ENCODE data around the gene STAT5A. TPM values are rescaled to one million over a fixed set of nuclear protein-coding genes. Genes with fewer than 3 reads are reported as not detected.
A peak's percentile ranks its signal among the peaks of the same experiment; 100 is the strongest.
"Not testable (repeated sequence)": the region's sequence is repeated elsewhere in the genome, so short reads cannot be mapped to it uniquely, and the experiment has no call there.

The STAT5A gene
- total RNA-seq (2014; rRNA removed; shearing (Covaris generic); ENCODE audit: low replicate concordance), result not detected in 2 replicates

DNA sequence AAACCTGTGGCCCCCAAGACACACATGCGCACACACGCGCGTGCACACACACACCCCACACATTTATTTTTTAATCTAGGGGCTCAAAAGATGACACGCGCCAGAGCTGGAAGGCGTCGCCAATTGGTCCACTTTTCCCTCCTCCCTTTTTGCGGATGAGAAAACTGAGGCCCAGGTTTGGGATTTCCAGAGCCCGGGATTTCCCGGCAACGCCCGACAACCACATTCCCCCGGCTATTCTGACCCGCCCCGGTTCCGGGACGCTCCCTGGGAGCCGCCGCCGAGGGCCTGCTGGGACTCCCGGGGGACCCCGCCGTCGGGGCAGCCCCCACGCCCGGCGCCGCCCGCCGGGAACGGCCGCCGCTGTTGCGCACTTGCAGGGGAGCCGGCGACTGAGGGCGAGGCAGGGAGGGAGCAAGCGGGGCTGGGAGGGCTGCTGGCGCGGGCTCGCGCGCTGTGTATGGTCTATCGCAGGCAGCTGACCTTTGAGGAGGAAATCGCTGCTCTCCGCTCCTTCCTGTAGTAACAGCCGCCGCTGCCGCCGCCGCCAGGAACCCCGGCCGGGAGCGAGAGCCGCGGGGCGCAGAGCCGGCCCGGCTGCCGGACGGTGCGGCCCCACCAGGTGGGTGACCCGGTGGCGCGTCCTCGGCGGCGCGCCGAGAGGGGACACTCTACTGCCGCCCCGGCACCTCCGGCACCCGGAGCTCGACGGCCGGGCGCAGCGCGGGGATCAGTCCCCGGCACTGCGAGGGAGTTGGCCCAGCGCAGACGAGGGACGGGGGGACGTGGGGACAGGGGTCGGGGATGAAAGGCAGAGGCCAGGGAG is at the start of gene STAT5A:
Gene STAT5A (plus strand): TSS at position 522 of the 826 bp plus-strand sequence. CDS start 914 bp downstream, outside the sequence.
- in situ Hi-C loops (cut with HindIII; ENCODE audit: low pct_unique_long_range_greater_than_20kb, low sequenced_read_pairs), result no loop called here
- DNase-seq (ENCODE audit: low read depth), result no peak

DNA sequence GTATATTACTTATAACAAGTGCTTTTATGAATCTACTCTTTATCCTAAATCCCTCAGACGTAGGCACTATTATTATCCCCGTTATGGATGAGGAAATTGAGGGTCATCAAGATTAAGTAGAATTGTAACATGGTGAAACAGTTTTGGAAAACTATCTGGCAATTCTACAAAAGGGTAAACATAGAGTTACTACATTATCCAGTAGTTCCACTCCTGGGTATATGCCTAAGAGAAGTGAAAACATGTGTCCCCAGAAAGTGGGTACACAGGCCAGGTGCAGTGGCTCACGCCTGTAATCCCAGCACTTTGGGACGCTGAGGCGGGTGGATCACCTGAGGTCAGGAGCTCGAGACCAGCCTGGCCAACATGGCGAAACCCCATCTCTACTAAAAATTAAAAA is 48.7 kb upstream of the STAT5A start:
- in situ Hi-C loops (cut with HindIII; ENCODE audit: low pct_unique_long_range_greater_than_20kb, low sequenced_read_pairs); DNase-seq (ENCODE audit: low read depth): not testable (repeated sequence)

DNA sequence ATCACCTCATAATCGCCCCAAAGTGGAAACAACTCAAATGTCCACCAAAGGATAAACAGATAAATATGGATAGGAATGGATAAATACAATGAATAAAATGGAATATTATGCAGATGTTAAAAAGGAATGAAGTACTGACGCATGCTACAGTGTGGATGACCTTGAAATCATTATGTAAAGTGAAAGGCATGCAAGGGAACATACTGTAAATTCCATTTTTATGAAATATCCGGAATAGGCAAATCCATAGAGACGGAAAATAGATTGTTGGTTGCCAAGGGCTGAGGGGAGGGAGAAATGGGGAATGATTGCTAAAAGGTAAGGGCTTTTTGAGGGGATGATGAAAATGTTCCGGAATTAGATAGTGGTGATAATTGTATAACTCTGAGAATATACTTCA is 48.1 kb upstream of the STAT5A start:
- no peak for DNase-seq (ENCODE audit: low read depth)
- in situ Hi-C loops (cut with HindIII; ENCODE audit: low pct_unique_long_range_greater_than_20kb, low sequenced_read_pairs), result no loop called here

DNA sequence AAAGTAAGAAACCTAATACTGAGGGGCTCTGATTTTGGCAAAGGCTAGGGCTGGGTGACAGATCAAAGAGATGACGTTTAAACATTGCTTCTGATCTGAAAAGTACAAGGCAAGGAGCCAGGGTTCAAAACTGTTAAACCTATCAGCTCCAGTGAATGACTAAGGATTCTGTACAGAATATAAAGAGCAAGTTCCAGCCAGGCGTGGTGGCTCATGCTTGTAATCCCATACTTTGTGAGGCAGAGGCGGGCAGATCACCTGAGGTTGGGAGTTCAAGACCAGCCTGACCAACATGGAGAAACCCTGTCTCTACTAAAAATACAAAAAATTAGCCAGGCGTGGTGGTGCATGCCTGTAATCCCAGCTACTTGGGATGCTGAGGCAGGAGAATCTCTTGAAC is 47.4 kb upstream of the STAT5A start:
- DNase-seq (ENCODE audit: low read depth); in situ Hi-C loops (cut with HindIII; ENCODE audit: low pct_unique_long_range_greater_than_20kb, low sequenced_read_pairs): not testable (repeated sequence)

DNA sequence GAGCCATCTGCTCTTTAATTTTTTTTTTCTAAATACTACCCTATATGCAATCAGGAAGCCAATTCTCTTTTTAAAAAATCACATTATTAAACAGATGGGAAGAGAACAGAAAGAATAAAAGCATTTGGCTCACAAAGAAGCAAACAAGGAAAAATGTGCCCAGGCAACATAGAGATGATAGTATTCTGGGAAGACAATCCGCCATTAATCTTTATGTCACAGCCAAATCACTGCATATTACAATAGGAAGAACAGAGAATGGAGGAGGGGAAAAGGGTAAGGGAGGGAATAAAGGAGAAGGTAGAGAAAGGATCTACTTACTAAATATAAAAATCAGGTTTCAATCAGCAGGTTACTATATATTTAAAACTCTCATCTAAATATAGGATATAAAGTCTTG is 46.4 kb upstream of the STAT5A start:
- in situ Hi-C loops (cut with HindIII; ENCODE audit: low pct_unique_long_range_greater_than_20kb, low sequenced_read_pairs), result no loop called here
- no peak for DNase-seq (ENCODE audit: low read depth)

DNA sequence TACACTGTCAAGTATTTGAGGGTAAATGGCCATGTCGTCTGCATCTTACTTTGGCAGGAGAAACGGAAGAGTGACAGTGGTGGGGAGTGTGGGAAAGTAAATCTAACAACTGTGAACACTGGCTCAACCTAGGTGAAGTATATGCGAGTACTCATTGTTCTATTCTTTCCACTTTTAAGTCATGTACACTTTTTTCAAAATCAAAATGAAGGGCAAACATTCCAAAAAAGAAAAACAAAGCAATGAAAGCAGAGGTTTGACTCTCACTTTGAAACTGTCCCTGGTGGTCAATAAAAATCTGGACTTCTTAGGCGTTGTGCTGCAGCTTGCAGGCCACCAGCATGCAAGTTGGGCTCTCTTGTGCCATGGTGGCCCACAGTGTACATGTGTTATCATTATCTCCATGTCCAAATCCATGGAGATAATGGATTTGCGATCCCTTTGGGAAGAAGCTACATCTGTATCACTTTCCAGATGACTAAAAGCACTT is 44.8 kb upstream of the STAT5A start:
- in situ Hi-C loops (cut with HindIII; ENCODE audit: low pct_unique_long_range_greater_than_20kb, low sequenced_read_pairs), result no loop called here
- no peak for DNase-seq (ENCODE audit: low read depth)

DNA sequence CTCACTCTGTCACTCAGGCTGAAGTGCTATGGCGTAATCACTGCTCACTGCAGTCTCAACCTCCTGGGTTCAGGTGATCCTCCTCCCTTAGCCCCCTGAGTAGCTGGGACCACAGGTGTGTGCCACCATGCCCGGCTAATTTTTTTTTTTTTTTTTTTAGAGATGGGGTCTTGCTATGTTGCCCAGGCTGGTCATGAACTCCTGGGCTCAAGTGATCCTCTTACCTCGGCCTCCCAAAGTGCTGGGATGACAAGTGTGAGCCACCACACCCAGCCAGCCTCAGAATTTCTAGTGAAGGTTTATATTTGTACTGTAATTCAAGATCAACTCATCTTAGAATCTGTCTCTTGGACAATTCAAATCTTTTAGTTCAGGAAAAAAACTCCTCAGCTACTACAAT is 44.2 kb upstream of the STAT5A start:
- DNase-seq (ENCODE audit: low read depth); in situ Hi-C loops (cut with HindIII; ENCODE audit: low pct_unique_long_range_greater_than_20kb, low sequenced_read_pairs): not testable (repeated sequence)

DNA sequence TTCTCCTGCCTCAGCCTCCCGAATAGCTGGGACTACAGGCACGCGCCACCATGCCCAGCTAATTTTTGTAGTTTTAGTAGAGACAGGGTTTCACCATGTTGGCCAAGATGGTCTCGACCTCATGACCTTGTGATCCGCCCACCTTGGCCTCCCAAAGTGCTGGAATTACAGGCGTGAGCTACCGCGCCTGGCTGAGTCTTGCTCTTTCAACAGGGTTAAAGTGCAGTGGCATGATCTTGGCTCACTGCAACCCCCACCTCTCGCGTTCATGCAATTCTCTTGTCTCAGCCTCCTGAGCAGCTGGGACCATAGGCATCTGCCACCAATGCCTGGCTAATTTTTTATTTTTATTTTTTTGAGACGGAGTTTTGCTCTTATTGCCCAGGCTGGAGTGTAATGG is 43.1 kb upstream of the STAT5A start:
- in situ Hi-C loops (cut with HindIII; ENCODE audit: low pct_unique_long_range_greater_than_20kb, low sequenced_read_pairs); DNase-seq (ENCODE audit: low read depth): not testable (repeated sequence)

DNA sequence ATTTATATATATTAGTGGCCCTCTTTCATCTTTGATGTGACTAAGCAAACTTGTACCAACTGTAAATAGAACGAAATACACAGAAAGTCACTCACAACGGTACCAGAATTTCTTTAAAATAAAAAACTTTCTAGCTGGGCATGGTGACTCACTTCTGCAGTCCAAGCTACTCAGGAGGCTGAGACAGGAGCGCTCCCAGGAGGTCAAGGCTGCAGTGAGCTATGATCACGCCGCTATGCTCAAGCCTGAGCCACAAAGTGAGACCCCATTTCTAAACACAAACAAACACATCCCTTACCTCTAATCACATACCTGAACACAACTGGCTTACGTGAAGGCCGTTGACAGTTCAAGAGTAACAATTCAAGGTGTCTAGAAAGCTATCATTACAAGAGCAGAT is 41.8 kb upstream of the STAT5A start:
- DNase-seq (ENCODE audit: low read depth), result no peak
- in situ Hi-C loops (cut with HindIII; ENCODE audit: low pct_unique_long_range_greater_than_20kb, low sequenced_read_pairs), result no loop called here

DNA sequence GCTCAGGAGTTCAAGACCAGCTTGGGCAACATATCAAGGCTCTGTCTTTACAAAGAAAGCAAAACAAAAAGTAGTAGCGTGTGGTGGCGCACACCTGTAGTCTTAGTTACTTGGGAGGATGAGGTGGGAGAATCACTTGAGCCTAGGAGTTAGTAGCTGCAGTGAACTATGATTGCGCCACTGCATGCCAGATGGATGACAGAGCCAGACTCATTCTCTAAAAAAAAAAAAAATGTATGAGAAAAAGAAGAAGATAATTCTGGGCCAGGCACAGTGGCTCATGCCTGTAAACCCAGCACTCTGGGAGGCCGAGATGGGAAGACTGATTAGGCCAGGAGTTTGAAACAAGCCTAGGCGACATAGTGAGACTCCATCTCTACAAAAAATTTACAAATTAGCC is 40.6 kb upstream of the STAT5A start:
- DNase-seq (ENCODE audit: low read depth), result no peak
- in situ Hi-C loops (cut with HindIII; ENCODE audit: low pct_unique_long_range_greater_than_20kb, low sequenced_read_pairs), result no loop called here

DNA sequence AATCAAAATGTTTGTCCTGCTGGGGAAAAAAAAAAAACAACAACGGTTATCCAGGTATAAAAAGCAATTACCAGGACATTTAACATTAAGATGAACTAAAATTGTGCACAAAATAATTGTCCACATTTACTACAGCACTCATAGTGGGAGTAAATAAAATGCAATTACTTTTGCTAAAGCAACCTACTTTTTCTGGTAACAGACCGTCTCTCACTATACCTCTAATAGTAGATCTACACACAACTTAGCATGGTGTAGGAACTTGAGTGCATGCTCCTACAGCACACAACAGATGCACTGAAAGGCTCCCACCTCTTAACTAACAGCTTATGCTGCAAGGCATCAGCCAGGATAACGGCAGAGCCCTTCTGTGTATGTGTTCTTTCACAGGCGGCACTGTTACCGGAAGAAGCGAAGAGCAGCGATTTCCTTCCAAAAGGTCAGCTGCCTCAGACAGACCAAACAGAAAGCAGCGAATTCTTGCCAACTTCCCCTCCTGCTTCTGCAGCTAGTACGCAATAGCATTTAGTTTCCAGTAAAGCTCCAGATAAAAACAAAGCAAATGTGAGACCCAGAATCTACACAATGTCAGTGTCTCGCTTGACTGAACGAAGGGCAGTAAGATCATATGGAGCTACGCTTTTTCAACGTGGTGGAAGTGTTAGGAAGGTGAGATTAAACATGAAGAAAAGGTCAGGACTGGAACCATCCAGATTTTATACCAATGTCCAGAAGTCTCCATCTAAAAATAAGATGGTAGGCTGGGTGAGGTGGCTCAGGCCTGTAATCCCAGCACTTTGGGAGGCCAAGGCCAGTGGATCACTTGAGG is 39.7 kb upstream of the STAT5A start:
- in situ Hi-C loops (cut with HindIII; ENCODE audit: low pct_unique_long_range_greater_than_20kb, low sequenced_read_pairs), result no loop called here
- peak; percentile 29 for DNase-seq (ENCODE audit: low read depth)

DNA sequence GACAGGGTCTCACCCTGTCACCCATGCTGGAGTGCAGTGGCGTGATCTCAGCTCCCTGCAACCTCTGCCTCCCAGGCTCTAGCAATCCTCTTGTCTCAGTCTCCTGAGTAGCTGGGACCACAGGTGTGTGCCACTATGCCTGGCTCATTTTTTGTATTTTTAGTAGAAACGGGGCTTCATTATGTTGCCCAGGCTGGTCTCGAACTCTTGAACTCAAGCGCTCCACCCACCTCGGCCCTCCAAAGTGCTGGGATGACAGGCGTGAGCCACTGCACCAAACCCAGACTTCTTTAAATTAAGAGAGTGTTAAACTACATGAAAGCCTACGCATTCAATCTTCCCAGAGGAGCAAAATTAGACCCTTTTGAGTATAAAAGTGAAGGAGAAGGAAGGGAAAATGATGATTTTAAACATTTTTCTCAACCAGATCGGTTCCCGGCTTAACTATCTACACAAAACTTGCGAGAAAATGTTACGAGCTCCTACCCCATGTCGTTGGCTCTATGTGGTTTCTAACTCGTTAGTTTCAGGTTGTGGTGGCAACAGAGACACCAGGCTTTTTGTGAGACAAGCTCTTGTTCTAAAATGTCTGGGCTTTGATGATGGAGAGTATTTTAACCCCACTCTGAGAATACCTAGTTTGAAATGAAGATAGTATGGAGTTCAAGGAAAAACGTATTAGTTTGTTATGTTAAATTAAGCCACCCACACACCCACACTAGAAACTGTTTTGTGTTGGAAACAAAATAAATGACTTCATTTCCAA is 38.4 kb upstream of the STAT5A start:
- DNase-seq (ENCODE audit: low read depth), result no peak
- in situ Hi-C loops (cut with HindIII; ENCODE audit: low pct_unique_long_range_greater_than_20kb, low sequenced_read_pairs), result no loop called here

DNA sequence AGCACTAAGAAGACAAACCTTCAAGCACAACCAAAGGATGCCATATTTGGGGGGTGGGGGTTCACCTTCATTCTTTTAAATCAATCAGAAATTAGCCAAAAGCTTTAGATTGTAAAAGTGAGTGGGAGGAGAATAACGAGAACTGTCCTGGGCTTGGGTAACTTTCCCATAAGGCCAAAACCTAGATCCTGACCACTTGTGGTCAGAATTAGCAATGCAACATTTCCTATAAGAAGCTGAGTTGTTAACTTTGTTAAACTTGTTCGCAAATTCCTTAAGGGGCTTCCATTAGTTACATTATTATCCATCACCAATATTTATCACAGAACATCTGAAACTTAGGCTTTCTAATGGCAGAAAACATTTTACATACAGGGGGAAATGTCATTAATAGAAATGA is 37.2 kb upstream of the STAT5A start:
- no peak for DNase-seq (ENCODE audit: low read depth)

DNA sequence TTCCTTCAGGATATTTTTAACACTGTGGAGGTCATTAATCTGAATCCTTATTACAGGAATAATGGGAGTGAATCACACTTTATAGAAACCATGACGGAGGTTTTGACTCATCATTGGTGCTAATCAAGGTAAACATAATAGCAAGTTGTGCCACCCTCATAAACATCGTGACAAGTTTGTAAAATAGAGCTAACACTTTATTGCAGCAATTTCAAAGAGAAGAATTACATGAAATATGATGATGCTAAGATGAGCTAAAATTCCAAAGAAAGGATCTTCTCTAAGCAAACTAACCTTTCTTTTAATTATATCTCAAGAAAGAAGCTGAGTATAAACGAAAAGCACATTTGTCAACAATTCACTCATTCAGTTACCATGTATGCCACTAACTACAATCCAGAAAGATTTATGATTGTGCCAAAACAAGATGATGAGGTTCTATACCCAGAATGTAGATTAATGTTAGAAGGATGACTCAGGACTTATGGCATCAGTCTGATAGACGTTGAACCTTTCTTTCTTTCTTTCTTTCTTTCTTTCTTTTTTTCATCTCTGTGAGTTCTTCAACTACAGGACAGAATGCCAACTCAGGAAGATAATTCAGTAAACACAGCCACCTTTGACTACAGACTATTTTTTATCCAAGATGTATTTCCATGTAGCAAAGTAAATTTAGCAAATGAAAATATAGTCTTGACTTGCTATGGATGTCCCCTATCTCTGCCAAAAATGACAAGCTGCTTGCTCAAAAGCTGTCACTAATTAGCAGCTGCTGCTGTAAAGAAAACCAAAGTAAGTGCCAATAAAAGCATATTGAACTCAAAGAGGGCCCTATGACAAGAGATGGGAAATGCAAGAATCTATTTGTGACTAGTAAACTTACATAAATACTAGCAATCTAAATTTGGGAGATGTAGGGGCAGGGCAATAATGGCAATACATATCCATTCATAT is 35.4 kb upstream of the STAT5A start:
- in situ Hi-C loops (cut with HindIII; ENCODE audit: low pct_unique_long_range_greater_than_20kb, low sequenced_read_pairs), result no loop called here
- DNase-seq (ENCODE audit: low read depth), result no peak

More for the DNA sequence above, 37.2 kb upstream of the STAT5A start:
- in situ Hi-C loops (cut with HindIII; ENCODE audit: low pct_unique_long_range_greater_than_20kb, low sequenced_read_pairs), result no loop called here

DNA sequence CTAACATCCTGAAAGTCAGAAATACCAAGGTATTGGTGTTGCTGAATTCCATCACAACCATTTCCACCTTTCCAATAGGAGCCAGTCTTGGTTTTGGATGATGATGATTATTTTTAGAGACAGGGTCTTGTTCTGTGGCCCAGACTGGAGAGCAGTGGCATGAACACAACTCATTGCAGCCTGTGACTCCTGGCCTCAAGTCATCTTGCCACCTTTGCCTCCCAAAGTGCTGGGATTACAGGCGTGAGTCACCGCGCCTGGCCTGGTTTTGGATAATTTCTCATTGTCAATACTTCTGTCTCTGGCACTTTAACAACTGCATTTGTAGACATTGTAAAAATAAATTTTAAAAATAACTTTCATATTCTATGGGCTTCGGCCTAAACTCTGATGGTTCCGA is 34.7 kb upstream of the STAT5A start:
- in situ Hi-C loops (cut with HindIII; ENCODE audit: low pct_unique_long_range_greater_than_20kb, low sequenced_read_pairs), result no loop called here
- no peak for DNase-seq (ENCODE audit: low read depth)

DNA sequence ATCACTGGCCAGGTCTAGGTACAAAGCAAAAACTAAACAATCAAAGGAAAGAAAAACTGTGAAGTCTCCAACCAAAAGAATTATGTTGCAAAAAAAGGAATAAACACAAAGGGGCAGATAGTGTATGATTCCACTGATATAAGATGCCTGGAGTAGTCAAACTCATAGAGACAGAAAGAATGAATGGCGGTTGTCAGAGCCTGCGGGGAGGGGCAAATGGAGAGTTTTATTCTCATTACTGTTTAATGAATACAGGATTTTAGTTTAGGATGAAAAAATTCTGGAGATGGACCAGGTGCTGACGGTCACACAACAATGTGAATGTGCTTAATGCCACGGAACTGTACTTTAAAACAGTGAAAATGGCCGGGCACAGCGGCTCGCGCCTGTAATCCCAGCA is 32.9 kb upstream of the STAT5A start:
- in situ Hi-C loops (cut with HindIII; ENCODE audit: low pct_unique_long_range_greater_than_20kb, low sequenced_read_pairs), result no loop called here
- no peak for DNase-seq (ENCODE audit: low read depth)

DNA sequence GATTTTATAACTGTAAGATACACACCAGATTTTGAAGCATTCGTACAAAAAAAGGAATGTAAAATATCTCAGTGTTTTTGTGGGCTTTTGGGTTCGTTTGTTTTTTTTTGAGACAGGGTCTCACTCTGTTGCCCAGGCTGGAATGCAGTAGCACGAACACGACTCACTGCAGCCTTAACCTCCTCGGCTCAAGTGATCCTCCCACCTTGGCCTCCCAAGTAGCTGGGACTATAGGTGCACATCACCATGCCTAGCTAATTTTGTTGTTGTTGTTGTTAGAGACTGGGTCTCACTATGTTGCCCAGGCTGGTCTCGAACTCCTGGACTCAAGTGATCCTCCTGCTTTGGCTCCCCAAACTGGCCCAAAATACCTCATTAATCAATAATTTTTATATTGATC is 28.0 kb upstream of the STAT5A start:
- in situ Hi-C loops (cut with HindIII; ENCODE audit: low pct_unique_long_range_greater_than_20kb, low sequenced_read_pairs), result loop anchor here (10.0 kb wide), 1 partner anchor 54 kb away; no protein-coding TSS in a partner anchor
- no peak for DNase-seq (ENCODE audit: low read depth)
